Hepatocyte (in vitro differentiated cells): ENCODE data around the gene FAM81A.

Experiments
- CTCF ChIP-seq: fragments of 200-600 bp; sonication (generic); IDR thresholded peaks from 2 replicates; pipeline ENCODE4 v1.5.1; 2016; ENCODE audit warnings: antibody characterized with exemption, mild to moderate bottlenecking; ENCODE audit not compliant: poor library complexity
- EZH2phosphoT487 ChIP-seq: fragments of 200-600 bp; sonication (generic); IDR thresholded peaks from one replicate; pipeline ENCODE4 v1.6.1; 2018; ENCODE audit warnings: antibody characterized with exemption, mild to moderate bottlenecking, low read depth, moderate library complexity; ENCODE audit not compliant: unreplicated experiment, severe bottlenecking

- TF ChIP-seq CTCF (no peak), EZH2phosphoT487 (no peak)
These were observed 32.9 kb upstream of the FAM81A start for GRCh38 chr15:59405079-59405478.
